Osteoblast (primary cell): ENCODE measurements around the gene CDC27. TPM values are rescaled to one million over a fixed set of nuclear protein-coding genes. Genes with fewer than 3 reads are reported as not detected.

Source experiments
- DNase-seq: peaks from one replicate; pipeline ENCODE4 v3.0.0; 2011; ENCODE audit warnings: low spot score, mixed read lengths; ENCODE audit not compliant: insufficient read length; ENCODE audit errors: missing footprints
- H2AFZ ChIP-seq: 2 replicates; pipeline ENCODE4 v1.6.0; 2011; ENCODE audit warnings: mild to moderate bottlenecking, low read length
- H3K27ac ChIP-seq: 2 replicates; pipeline ENCODE4 v1.5.1; 2011; ENCODE audit warnings: mild to moderate bottlenecking, low read depth, low read length, moderate library complexity
- H3K27me3 ChIP-seq: 2 replicates; pipeline ENCODE4 v1.6.0; 2012; ENCODE audit warnings: mild to moderate bottlenecking, control low read depth, inconsistent platforms, low read length, moderate library complexity; ENCODE audit not compliant: insufficient read depth
- H3K36me3 ChIP-seq: 2 replicates; pipeline ENCODE4 v1.5.1; 2011; ENCODE audit warnings: mild to moderate bottlenecking, low read length, control low read depth, moderate library complexity; ENCODE audit not compliant: insufficient read depth
- H3K4me1 ChIP-seq: 2 replicates; pipeline ENCODE4 v1.5.1; 2011; ENCODE audit warnings: mild to moderate bottlenecking, low read length, control low read depth, moderate library complexity; ENCODE audit not compliant: insufficient read depth
- H3K4me2 ChIP-seq: 2 replicates; pipeline ENCODE4 v1.6.0; 2011; ENCODE audit warnings: mild to moderate bottlenecking, low read length; ENCODE audit not compliant: insufficient read depth
- H3K4me3 ChIP-seq: fragments of 200-600 bp; sonication (generic); 3 replicates; pipeline ENCODE4 v1.5.1; 2012; ENCODE audit warnings: mild to moderate bottlenecking, low read length, inconsistent platforms; ENCODE audit not compliant: insufficient read depth
- H3K79me2 ChIP-seq: 2 replicates; pipeline ENCODE4 v1.6.0; 2012; ENCODE audit warnings: mild to moderate bottlenecking, low read length, control low read depth, inconsistent platforms; ENCODE audit not compliant: insufficient read depth
- H3K9me3 ChIP-seq: 2 replicates; pipeline ENCODE4 v1.5.1; 2011; ENCODE audit warnings: low read depth, low read length, control low read depth
- H4K20me1 ChIP-seq: 2 replicates; pipeline ENCODE4 v1.6.0; 2012; ENCODE audit warnings: mild to moderate bottlenecking, low read length, control low read depth; ENCODE audit not compliant: insufficient read depth
- total RNA-seq: library from RNA; depleted of rRNA; stranded (reverse); fragments of >200 nt; gene quantifications from 2 replicates; pipeline ENCODE4 v1.2.3, GENCODE V29; 2012
- TF ChIP-seq, protein P1 (sequence below): IDR thresholded peaks from 2 replicates; pipeline ENCODE4 v1.5.1; 2011; ENCODE audit warnings: mild to moderate bottlenecking, low read depth, low read length, moderate library complexity; ENCODE audit errors: extremely low read depth

The CDC27 gene
- total RNA-seq, 1 donor, result 80.3 TPM

- Histone ChIP-seq H3K4me3 (no peak overlapping the region), H3K27ac (peak overlapping the region; percentile 25), H3K36me3 (no peaks in the 10 kb centered on the region), H4K20me1 (no peaks in the 10 kb centered on the region), H3K9me3 (no peaks in the 10 kb centered on the region), H3K79me2 (no peaks in the 10 kb centered on the region), H3K4me2 (peak overlapping the region; percentile 34), H3K4me1 (peaks cover 25% of the 10 kb centered on the region), H2AFZ (peak overlapping the region; percentile 12), H3K27me3 (no peaks in the 10 kb centered on the region)
- no peak for DNase-seq
- TF ChIP-seq, protein P1, sequence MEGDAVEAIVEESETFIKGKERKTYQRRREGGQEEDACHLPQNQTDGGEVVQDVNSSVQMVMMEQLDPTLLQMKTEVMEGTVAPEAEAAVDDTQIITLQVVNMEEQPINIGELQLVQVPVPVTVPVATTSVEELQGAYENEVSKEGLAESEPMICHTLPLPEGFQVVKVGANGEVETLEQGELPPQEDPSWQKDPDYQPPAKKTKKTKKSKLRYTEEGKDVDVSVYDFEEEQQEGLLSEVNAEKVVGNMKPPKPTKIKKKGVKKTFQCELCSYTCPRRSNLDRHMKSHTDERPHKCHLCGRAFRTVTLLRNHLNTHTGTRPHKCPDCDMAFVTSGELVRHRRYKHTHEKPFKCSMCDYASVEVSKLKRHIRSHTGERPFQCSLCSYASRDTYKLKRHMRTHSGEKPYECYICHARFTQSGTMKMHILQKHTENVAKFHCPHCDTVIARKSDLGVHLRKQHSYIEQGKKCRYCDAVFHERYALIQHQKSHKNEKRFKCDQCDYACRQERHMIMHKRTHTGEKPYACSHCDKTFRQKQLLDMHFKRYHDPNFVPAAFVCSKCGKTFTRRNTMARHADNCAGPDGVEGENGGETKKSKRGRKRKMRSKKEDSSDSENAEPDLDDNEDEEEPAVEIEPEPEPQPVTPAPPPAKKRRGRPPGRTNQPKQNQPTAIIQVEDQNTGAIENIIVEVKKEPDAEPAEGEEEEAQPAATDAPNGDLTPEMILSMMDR, result no peak
Observed at GRCh38 chr17:47203984-47204721, 15.1 kb upstream of the CDC27 start.

DNA sequence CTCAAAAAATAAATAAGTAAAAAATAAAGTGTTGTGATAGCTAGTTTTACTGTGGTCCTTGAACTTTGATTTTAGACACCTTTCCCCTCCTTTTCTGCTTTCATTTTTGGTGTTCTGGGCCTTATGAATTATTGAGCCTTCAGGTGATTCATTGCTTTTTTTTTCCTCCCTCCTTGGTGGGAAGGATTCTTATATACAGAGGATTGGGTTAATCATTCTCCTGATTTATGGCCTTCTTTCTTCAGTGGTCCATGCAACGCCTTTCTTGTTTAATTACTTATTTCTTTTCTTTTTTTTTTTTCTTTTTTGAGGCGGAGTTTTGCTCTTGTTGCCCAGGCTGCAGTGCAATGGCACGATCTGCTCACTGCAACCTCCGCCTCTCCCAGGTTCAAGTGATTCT lies 12.1 kb upstream of the CDC27 start:
- Histone ChIP-seq H3K27me3 (no peaks in the 10 kb centered on the region), H3K9me3 (no peaks in the 10 kb centered on the region), H3K27ac (no peak overlapping the region), H3K4me2 (no peak overlapping the region), H2AFZ (no peak overlapping the region), H3K4me3 (no peak overlapping the region), H3K4me1 (peaks cover 25% of the 10 kb centered on the region), H4K20me1 (no peaks in the 10 kb centered on the region), H3K36me3 (no peaks in the 10 kb centered on the region), H3K79me2 (no peaks in the 10 kb centered on the region)
- TF ChIP-seq, protein P1, result no peak
- DNase-seq, result no peak

DNA sequence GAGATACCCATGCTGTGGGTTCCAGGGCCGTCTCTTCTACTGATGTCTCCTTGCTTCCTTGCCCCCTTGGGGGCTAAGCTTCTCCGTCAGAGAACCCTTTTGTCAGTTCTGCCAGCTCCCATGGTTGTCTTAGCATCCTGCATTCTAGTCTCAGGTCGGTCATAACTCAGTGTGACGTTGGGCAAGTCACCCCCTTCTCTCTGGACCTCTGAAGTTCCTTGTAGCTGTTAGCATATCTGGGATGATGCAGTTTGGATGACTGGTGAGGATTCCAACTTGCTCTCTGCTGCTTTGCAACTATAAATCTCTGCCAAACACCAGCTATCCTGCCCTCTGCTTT lies 11.2 kb upstream of the CDC27 start:
- TF ChIP-seq, protein P1, result no peak
- Histone ChIP-seq H4K20me1 (no peaks in the 10 kb centered on the region), H3K4me3 (no peak overlapping the region), H3K4me1 (peaks cover 18% of the 10 kb centered on the region), H3K36me3 (no peaks in the 10 kb centered on the region), H3K27me3 (no peaks in the 10 kb centered on the region), H3K4me2 (no peak overlapping the region), H3K27ac (no peak overlapping the region), H2AFZ (no peak overlapping the region), H3K79me2 (no peaks in the 10 kb centered on the region), H3K9me3 (no peaks in the 10 kb centered on the region)
- no peak for DNase-seq

DNA sequence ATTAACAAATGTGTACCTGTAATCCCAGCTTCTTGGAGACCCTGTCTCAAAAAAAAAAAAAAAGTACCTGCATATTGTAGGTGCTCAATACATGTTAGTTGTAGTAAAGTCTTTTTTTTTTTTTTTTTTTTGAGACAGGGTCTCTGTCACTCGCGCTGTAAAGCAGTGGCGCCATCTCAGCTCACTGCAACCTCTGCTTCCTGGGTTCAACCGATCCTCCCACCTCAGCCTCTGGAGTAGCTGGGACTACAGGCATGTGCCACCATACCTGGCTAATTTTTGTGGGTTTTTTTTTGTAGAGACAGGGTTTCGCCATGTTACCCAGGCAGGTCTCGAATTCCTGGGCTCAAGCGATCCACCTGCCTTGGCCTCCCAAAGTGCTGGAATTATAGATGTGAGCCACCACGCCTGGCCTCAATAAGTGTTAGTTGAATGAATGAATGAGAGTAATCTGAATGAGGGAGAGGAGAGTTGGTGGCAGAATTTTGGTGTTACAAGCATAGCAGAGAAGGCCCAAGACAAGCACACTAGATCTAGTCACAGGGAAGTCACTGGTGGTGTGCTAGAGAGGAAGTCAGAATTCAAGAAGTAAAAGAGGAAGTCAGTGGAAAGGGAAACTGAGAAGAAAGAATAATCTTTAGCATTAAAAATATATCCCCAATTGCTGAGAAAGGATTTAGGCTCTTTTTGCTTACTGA lies 10.7 kb upstream of the CDC27 start:
- TF ChIP-seq, protein P1, result no peak
- no peak overlapping the region for H2AFZ ChIP-seq
- H3K9me3 ChIP-seq, result no peaks in the 10 kb centered on the region
- no peak overlapping the region for H3K4me2 ChIP-seq
- no peak overlapping the region for H3K27ac ChIP-seq
- no peak for DNase-seq
- no peaks in the 10 kb centered on the region for H3K36me3 ChIP-seq
- no peaks in the 10 kb centered on the region for H3K27me3 ChIP-seq
- no peaks in the 10 kb centered on the region for H4K20me1 ChIP-seq
- H3K79me2 ChIP-seq, result no peaks in the 10 kb centered on the region
- H3K4me1 ChIP-seq, result peaks cover 13% of the 10 kb centered on the region
- no peak overlapping the region for H3K4me3 ChIP-seq
